ENCODE results near the gene MRPL50.
A peak's percentile ranks its signal among the peaks of the same experiment; 100 is the strongest.

- no peak for TF ChIP-seq ZNF138 (tag by site-specific recombination; IDR thresholded peaks at IDR 0.05; ENCODE audit: borderline replicate concordance)
- TF ChIP-seq CTCF (tag by site-specific recombination; IDR thresholded peaks at IDR 0.05), result no peak
- no peak for TF ChIP-seq ZNF426 (tag by site-specific recombination; IDR thresholded peaks at IDR 0.05)
- no peak for TF ChIP-seq ZBTB10 (tag by site-specific recombination; IDR thresholded peaks at IDR 0.05)
- no peak for TF ChIP-seq PBX3 (CRISPR knock-in tag; IDR thresholded peaks at IDR 0.05)
- TF ChIP-seq ZNF747 (tag by site-specific recombination; IDR thresholded peaks at IDR 0.05), result no peak
- TF ChIP-seq ZBTB11 (tag by site-specific recombination; conservative IDR thresholded peaks at IDR 0.05; ENCODE audit: low read depth), result peak; percentile 65
Observed at GRCh38 chr9:101398068-101398929, at the start of gene MRPL50, which contains the start of gene ZNF189.

All from HEK293 (cell line).